CD4-positive, alpha-beta T cell treated with Interleukin-17A for 4 hours (primary cell): ENCODE data around the gene PVRIG.
"Not testable (repeated sequence)": the region's sequence is repeated elsewhere in the genome, so short reads cannot be mapped to it uniquely, and the experiment has no call there.

Experiments used
- DNase-seq: peaks from one replicate; pipeline ENCODE4 v3.0.0-alpha.2; 2020; ENCODE audit warnings: mixed read lengths

Gene PVRIG

GRCh38 chr7:100195901-100196322 lies 23.8 kb upstream of the PVRIG start:
- not testable (repeated sequence) for DNase-seq

GRCh38 chr7:100198266-100198665 lies 21.5 kb upstream of the PVRIG start:
- DNase-seq, result no peak

GRCh38 chr7:100200693-100201092 lies 19.1 kb upstream of the PVRIG start:
- DNase-seq, result no peak

- DNase-seq, result no peak
Measured at GRCh38 chr7:100204454-100204853, 15.3 kb upstream of the PVRIG start.

GRCh38 chr7:100208911-100209408 lies 10.8 kb upstream of the PVRIG start:
- DNase-seq, result peak; percentile 45

GRCh38 chr7:100209493-100209892 lies 10.3 kb upstream of the PVRIG start:
- no peak for DNase-seq

- DNase-seq, result peak; percentile 25
Measured at GRCh38 chr7:100210805-100211204, 8.9 kb upstream of the PVRIG start.

- peak; percentile 57 for DNase-seq
Measured at GRCh38 chr7:100211342-100211780, 8.4 kb upstream of the PVRIG start.

GRCh38 chr7:100212631-100213286 lies 7.0 kb upstream of the PVRIG start:
- DNase-seq, result no peak

GRCh38 chr7:100213672-100214071 lies 6.1 kb upstream of the PVRIG start:
- no peak for DNase-seq

- DNase-seq, result peak; percentile 31
Measured at GRCh38 chr7:100214356-100214755, 5.4 kb upstream of the PVRIG start.

- no peak for DNase-seq
Measured at GRCh38 chr7:100215895-100216294, 3.9 kb upstream of the PVRIG start.

GRCh38 chr7:100217934-100218333 lies 1.8 kb upstream of the PVRIG start:
- DNase-seq, result peak; percentile 39

GRCh38 chr7:100219271-100219737 lies 445 bp upstream of the PVRIG start:
- DNase-seq, result peak; percentile 34

GRCh38 chr7:100220586-100221230 lies 959 bp downstream of the PVRIG start:
- peak; percentile 32 for DNase-seq

GRCh38 chr7:100221231-100221718 lies 1.5 kb downstream of the PVRIG start:
- peak; percentile 85 for DNase-seq

GRCh38 chr7:100221767-100222444 lies 2.2 kb downstream of the PVRIG start:
- DNase-seq, result peak; percentile 28

GRCh38 chr7:100222445-100223132 lies 2.8 kb downstream of the PVRIG start:
- no peak for DNase-seq

- DNase-seq, result not testable (repeated sequence)
Measured at GRCh38 chr7:100223376-100223927, 3.7 kb downstream of the PVRIG start.

- not testable (repeated sequence) for DNase-seq
Measured at GRCh38 chr7:100224891-100225290, 5.1 kb downstream of the PVRIG start.

GRCh38 chr7:100234660-100235317 lies 15.0 kb downstream of the PVRIG start:
- not testable (repeated sequence) for DNase-seq

- not testable (repeated sequence) for DNase-seq
Measured at GRCh38 chr7:100239975-100240374, 20.2 kb downstream of the PVRIG start.
